Measurements from ENCODE around the gene PSAPL1.

PSAPL1 gene

GRCh38 chr4:7384003-7384928 lies 50.5 kb downstream of the PSAPL1 start:
- in situ Hi-C loops (cut with MboI; ENCODE audit: low sequenced_read_pairs) = no loop called here

- in situ Hi-C loops (cut with MboI; ENCODE audit: low sequenced_read_pairs) = no loop called here
Measured at GRCh38 chr4:7383266-7383665, 51.5 kb downstream of the PSAPL1 start.

GRCh38 chr4:7382634-7383014 lies 52.1 kb downstream of the PSAPL1 start:
- in situ Hi-C loops (cut with MboI; ENCODE audit: low sequenced_read_pairs) = no loop called here

GRCh38 chr4:7381890-7382633 lies 52.7 kb downstream of the PSAPL1 start:
- in situ Hi-C loops (cut with MboI; ENCODE audit: low sequenced_read_pairs) = no loop called here

- in situ Hi-C loops (cut with MboI; ENCODE audit: low sequenced_read_pairs) = no loop called here
Measured at GRCh38 chr4:7381221-7381889, 53.4 kb downstream of the PSAPL1 start.
